ENCODE data around the gene ALDH1A3.

ALDH1A3 gene

GRCh38 chr15:100890850-100891249, 11.2 kb downstream of the ALDH1A3 start:
- no peak overlapping the region for H3K4me3 ChIP-seq (ENCODE audit: low read depth, low read length)
- DNase-seq (ENCODE audit: low read depth), result no peak
- TF ChIP-seq CTCF (IDR thresholded peaks at IDR 0.05; ENCODE audit: low read depth, low read length, missing control alignments), result no peak

- TF ChIP-seq CTCF (IDR thresholded peaks at IDR 0.05; ENCODE audit: low read depth, low read length, missing control alignments), result no peak
- no peak overlapping the region for H3K4me3 ChIP-seq (ENCODE audit: low read depth, low read length)
- DNase-seq (ENCODE audit: low read depth), result no peak
Observed at GRCh38 chr15:100891307-100892012, 11.8 kb downstream of the ALDH1A3 start.

- DNase-seq (ENCODE audit: low read depth), result no peak
- TF ChIP-seq CTCF (IDR thresholded peaks at IDR 0.05; ENCODE audit: low read depth, low read length, missing control alignments), result no peak
- no peak overlapping the region for H3K4me3 ChIP-seq (ENCODE audit: low read depth, low read length)
Observed at GRCh38 chr15:100892013-100892355, 12.4 kb downstream of the ALDH1A3 start.

GRCh38 chr15:100893261-100893963, 13.8 kb downstream of the ALDH1A3 start:
- no peak for DNase-seq (ENCODE audit: low read depth)
- TF ChIP-seq CTCF (IDR thresholded peaks at IDR 0.05; ENCODE audit: low read depth, low read length, missing control alignments), result no peak
- H3K4me3 ChIP-seq (ENCODE audit: low read depth, low read length), result no peak overlapping the region

GRCh38 chr15:100893964-100894295, 14.3 kb downstream of the ALDH1A3 start:
- TF ChIP-seq CTCF (IDR thresholded peaks at IDR 0.05; ENCODE audit: low read depth, low read length, missing control alignments), result no peak
- no peak overlapping the region for H3K4me3 ChIP-seq (ENCODE audit: low read depth, low read length)
- no peak for DNase-seq (ENCODE audit: low read depth)

- H3K4me3 ChIP-seq (ENCODE audit: low read depth, low read length), result no peak overlapping the region
- TF ChIP-seq CTCF (IDR thresholded peaks at IDR 0.05; ENCODE audit: low read depth, low read length, missing control alignments), result no peak
- no peak for DNase-seq (ENCODE audit: low read depth)
Observed at GRCh38 chr15:100895721-100896120, 16.1 kb downstream of the ALDH1A3 start.
